ENCODE measurements around the gene ZFYVE21. TPM values are rescaled to one million over a fixed set of nuclear protein-coding genes. Genes with fewer than 3 reads are reported as not detected.
A peak's percentile ranks its signal among the peaks of the same experiment; 100 is the strongest.

ZFYVE21 gene
- 42.0 and 44.0 TPM in 2 replicates for total RNA-seq
- long read RNA-seq, transcript ZFYVE21-202 (7 exons, 1,383 nt): minor isoform, 23 of 71 reads
- long read RNA-seq, transcript ZFYVE21-201 (8 exons, 1,521 nt): major isoform, 41 of 71 reads
- long read RNA-seq, partial matches to known transcripts: 2 of 71 reads
- long read RNA-seq, other reads (novel, unspliced or antisense): 4 of 71 reads

- H3K4me1 Mint-ChIP-seq: peaks cover 63% of the 10 kb centered on the region
- peak within 1 kb of the TSS; percentile 96 for H3K4me3 Mint-ChIP-seq
- H3K27me3 Mint-ChIP-seq (ENCODE audit: low read depth): peaks cover 11% of the 10 kb centered on the region
- H3K27ac Mint-ChIP-seq (ENCODE audit: unreplicated experiment): peak within 1 kb of the TSS; percentile 19
- no peaks in the 10 kb centered on the region for H3K9me3 Mint-ChIP-seq
- TF ChIP-seq, protein P1, sequence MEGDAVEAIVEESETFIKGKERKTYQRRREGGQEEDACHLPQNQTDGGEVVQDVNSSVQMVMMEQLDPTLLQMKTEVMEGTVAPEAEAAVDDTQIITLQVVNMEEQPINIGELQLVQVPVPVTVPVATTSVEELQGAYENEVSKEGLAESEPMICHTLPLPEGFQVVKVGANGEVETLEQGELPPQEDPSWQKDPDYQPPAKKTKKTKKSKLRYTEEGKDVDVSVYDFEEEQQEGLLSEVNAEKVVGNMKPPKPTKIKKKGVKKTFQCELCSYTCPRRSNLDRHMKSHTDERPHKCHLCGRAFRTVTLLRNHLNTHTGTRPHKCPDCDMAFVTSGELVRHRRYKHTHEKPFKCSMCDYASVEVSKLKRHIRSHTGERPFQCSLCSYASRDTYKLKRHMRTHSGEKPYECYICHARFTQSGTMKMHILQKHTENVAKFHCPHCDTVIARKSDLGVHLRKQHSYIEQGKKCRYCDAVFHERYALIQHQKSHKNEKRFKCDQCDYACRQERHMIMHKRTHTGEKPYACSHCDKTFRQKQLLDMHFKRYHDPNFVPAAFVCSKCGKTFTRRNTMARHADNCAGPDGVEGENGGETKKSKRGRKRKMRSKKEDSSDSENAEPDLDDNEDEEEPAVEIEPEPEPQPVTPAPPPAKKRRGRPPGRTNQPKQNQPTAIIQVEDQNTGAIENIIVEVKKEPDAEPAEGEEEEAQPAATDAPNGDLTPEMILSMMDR (conservative IDR thresholded peaks at IDR 0.05): no peak
- peak; percentile 99 for DNase-seq (ENCODE audit: low read depth, low spot score)
- peaks cover 10% of the 10 kb centered on the region for H3K36me3 Mint-ChIP-seq (ENCODE audit: low read depth)
Observed at GRCh38 chr14:103715052-103716000, at the start of gene ZFYVE21, which contains the start of gene XRCC3. TSS of gene ZFYVE21 (plus strand) at chr14:103715810. CDS start at chr14:103715842, 32 bp downstream. TSS of gene XRCC3 (minus strand) at chr14:103715451. CDS start at chr14:103711087, 4,364 bp downstream.

DNA sequence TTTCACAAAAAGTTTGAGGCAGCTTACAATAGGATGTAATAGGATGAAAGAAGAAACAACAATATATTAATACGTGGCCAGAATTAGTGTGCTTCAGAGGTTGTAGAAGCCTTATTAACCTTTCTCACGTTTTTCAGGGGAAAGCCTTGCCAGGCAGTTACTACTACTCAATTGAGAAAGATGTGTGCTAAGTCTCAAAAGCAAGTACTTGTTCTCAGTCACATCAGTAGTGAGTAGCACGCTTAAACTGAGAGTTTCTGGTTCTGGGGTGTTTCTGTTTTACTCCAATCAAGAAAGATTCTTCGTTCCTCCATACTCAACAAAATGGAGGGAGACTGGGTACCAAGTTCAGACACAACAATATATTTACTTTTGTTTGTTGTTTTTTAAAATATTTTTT lies 47.9 kb upstream of the ZFYVE21 start:
- Mint-ChIP-seq H3K27ac (ENCODE audit: unreplicated experiment) (no peak overlapping the region), H3K27me3 (ENCODE audit: low read depth) (no peaks in the 10 kb centered on the region), H3K4me3 (no peak overlapping the region), H3K9me3 (no peaks in the 10 kb centered on the region), H3K36me3 (ENCODE audit: low read depth) (peaks cover 12% of the 10 kb centered on the region), H3K4me1 (no peaks in the 10 kb centered on the region)
- TF ChIP-seq, protein P1 (conservative IDR thresholded peaks at IDR 0.05): no peak
- no peak for DNase-seq (ENCODE audit: low read depth, low spot score)

DNA sequence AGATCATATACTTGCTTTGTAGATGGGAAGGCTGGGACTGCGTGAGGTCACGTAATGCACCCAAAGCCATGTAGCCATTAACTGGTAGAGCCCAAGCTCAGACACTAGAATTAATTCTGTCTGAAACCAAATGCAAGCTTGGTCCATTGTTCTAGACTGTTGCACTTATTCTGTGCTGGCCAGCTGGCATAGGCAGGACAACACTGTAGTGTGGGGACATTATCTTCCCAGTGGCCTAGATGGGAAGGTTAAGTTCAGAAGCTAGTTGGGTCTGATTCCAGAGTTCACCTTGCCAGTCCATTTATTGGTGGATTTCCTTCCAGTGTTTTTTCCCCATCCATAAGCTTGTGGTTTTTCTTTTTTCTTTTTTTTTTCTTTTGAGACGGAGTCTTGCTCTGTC lies 47.5 kb upstream of the ZFYVE21 start:
- H3K4me1 Mint-ChIP-seq: no peaks in the 10 kb centered on the region
- H3K4me3 Mint-ChIP-seq: no peak overlapping the region
- no peak overlapping the region for H3K27ac Mint-ChIP-seq (ENCODE audit: unreplicated experiment)
- no peaks in the 10 kb centered on the region for H3K9me3 Mint-ChIP-seq
- TF ChIP-seq, protein P1 (conservative IDR thresholded peaks at IDR 0.05): no peak
- no peaks in the 10 kb centered on the region for H3K27me3 Mint-ChIP-seq (ENCODE audit: low read depth)
- H3K36me3 Mint-ChIP-seq (ENCODE audit: low read depth): peaks cover 15% of the 10 kb centered on the region
- DNase-seq (ENCODE audit: low read depth, low spot score): no peak

DNA sequence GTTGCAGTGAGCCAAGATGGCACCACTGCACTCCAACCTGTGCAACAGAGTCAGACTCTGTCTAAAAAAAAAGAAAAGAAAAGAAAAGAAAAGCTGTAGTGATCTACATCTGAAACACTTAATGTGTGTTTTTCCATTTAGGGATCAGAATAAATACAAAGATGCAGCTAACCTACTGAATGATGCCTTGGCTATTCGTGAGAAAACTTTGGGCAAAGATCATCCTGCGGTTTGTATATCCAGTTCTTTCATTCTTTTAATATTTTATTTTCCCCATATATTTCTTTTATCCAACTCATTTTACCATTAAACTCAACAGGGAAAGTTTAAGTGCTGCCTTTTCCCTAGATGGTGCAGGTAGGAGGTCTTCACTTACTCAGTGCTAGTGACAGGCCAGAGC lies 46.2 kb upstream of the ZFYVE21 start:
- Mint-ChIP-seq H3K9me3 (no peaks in the 10 kb centered on the region), H3K4me1 (no peaks in the 10 kb centered on the region), H3K27me3 (ENCODE audit: low read depth) (no peaks in the 10 kb centered on the region), H3K4me3 (no peak overlapping the region), H3K36me3 (ENCODE audit: low read depth) (peaks cover 18% of the 10 kb centered on the region), H3K27ac (ENCODE audit: unreplicated experiment) (no peak overlapping the region)
- no peak for DNase-seq (ENCODE audit: low read depth, low spot score)
- TF ChIP-seq, protein P1 (conservative IDR thresholded peaks at IDR 0.05): no peak

GRCh38 chr14:103671911-103672310 lies 43.7 kb upstream of the ZFYVE21 start:
- Mint-ChIP-seq H3K27me3 (ENCODE audit: low read depth) (no peaks in the 10 kb centered on the region), H3K36me3 (ENCODE audit: low read depth) (peaks cover 15% of the 10 kb centered on the region), H3K27ac (ENCODE audit: unreplicated experiment) (no peak overlapping the region), H3K9me3 (no peaks in the 10 kb centered on the region), H3K4me1 (no peaks in the 10 kb centered on the region), H3K4me3 (no peak overlapping the region)
- no peak for DNase-seq (ENCODE audit: low read depth, low spot score)
- TF ChIP-seq, protein P1 (conservative IDR thresholded peaks at IDR 0.05): no peak

All from neural crest cell (in vitro differentiated cells).